HCT116 (cell line): ENCODE results near the gene TCF12. TPM values are rescaled to one million over a fixed set of nuclear protein-coding genes. Genes with fewer than 3 reads are reported as not detected.
A peak's percentile ranks its signal among the peaks of the same experiment; 100 is the strongest.

Experiments
- ATAC-seq: fragments of 200-7000 bp; cut with Tn5 transposase; 2 replicates; pipeline ENCODE4 v1.9.1; 2020; ENCODE audit warnings: mild to moderate bottlenecking, moderate library complexity
- BruUV-seq: library from RNA; stranded (reverse); fragments of 400-500 nt; replicated peaks from 2 replicates; lab custom pipeline; 2021; lab: Mats Ljungman, UMichigan
- CTCF ChIA-PET: fragments of 300-600 bp; sonication (Branson Sonifier 250); formaldehyde crosslinking; loops from one replicate; lab custom pipeline; 2021; ENCODE audit warnings: antibody characterized with exemption; lab: Charles Lee
- POLR2A ChIA-PET: fragments of 300-600, 350-600 bp; sonication (Branson Sonifier 250); formaldehyde crosslinking; loops from one replicate; lab custom pipeline; 2021; ENCODE audit warnings: antibody characterized with exemption; lab: Charles Lee
- RAD21 ChIA-PET, 2 experiments: fragments of 300-600 bp; sonication (Branson Sonifier 250); formaldehyde crosslinking; loops; one replicate each; lab custom pipeline; 2023; ENCODE audit warnings: low total read pairs in 2 of 2; ENCODE audit not compliant: uncharacterized antibody in 2 of 2, unreplicated experiment in 2 of 2, low non-redundant PET in 1 of 2; lab: Charles Lee
- DNase-seq: peaks from one replicate; pipeline ENCODE4 v3.0.0-alpha.2; 2010; ENCODE audit warnings: low read depth, low spot score
- H2AFZ ChIP-seq: fragments of 200-600 bp; shearing (Covaris generic), sonication (generic); 2 replicates; pipeline ENCODE4 v1.6.1; 2017; ENCODE audit warnings: low read depth, mixed run types, mixed read lengths, antibody characterized with exemption, low read length; ENCODE audit not compliant: poor library complexity, severe bottlenecking
- H3K27ac ChIP-seq: 2 replicates; pipeline ENCODE4 v1.5.1; 2012; ENCODE audit warnings: low read depth, low read length
- H3K27me3 ChIP-seq: fragments of 200-600 bp; sonication (generic); 2 replicates; pipeline ENCODE4 v1.6.1; 2016; ENCODE audit warnings: mixed run types, low read length, mixed read lengths; ENCODE audit not compliant: insufficient read depth
- H3K36me3 ChIP-seq, 2 experiments: fragments of 200-500 bp in 1 of 2; fragments of 200-600 bp in 1 of 2; sonication (Bioruptor generic) in 1 of 2; sonication (generic) in 1 of 2; 2 replicates each; pipeline versions ENCODE4 v1.5.1 to v1.6.1; 2014 to 2016; ENCODE audit warnings: low read length in 2 of 2, inconsistent platforms in 1 of 2, mixed read lengths in 1 of 2, mixed run types in 1 of 2; ENCODE audit not compliant: insufficient read depth in 2 of 2, control insufficient read depth in 1 of 2
- H3K4me1 ChIP-seq, 2 experiments: fragments of 200-600 bp in 1 of 2; sonication (generic) in 1 of 2; 2 replicates each; pipeline versions ENCODE4 v1.5.1 to v1.6.1; 2012 to 2017; ENCODE audit warnings: low read length in 2 of 2, inconsistent platforms in 1 of 2, mild to moderate bottlenecking in 1 of 2, mixed read lengths in 1 of 2, mixed run types in 1 of 2, moderate library complexity in 1 of 2; ENCODE audit not compliant: insufficient read depth in 2 of 2, control insufficient read depth in 1 of 2
- H3K4me2 ChIP-seq: fragments of 200-600 bp; sonication (generic); 2 replicates; pipeline ENCODE4 v1.6.1; 2017; ENCODE audit warnings: mixed run types, low read length, mixed read lengths
- H3K4me3 ChIP-seq, 2 experiments: fragments of 200-600 bp in 1 of 2; sonication (generic) in 1 of 2; replicated peaks in 1 of 2; 2 replicates each; pipeline ENCODE4 v1.5.1; 2011 to 2016; ENCODE audit warnings: low read length in 2 of 2, control low read depth in 1 of 2, low read depth in 1 of 2, mild to moderate bottlenecking in 1 of 2, mixed read lengths in 1 of 2, mixed run types in 1 of 2
- H3K79me2 ChIP-seq: fragments of 200-600 bp; sonication (generic); 2 replicates; pipeline ENCODE4 v1.6.1; 2017; ENCODE audit warnings: mild to moderate bottlenecking, mixed run types, low read length, moderate library complexity, mixed read lengths; ENCODE audit not compliant: insufficient read depth
- H3K9ac ChIP-seq: fragments of 200-600 bp; sonication (generic); 2 replicates; pipeline ENCODE4 v1.6.1; 2016; ENCODE audit warnings: low read length, mixed read lengths
- H3K9me2 ChIP-seq: fragments of 200-600 bp; sonication (generic), shearing (Covaris generic); 2 replicates; pipeline ENCODE4 v1.6.1; 2017; ENCODE audit warnings: mixed run types, mild to moderate bottlenecking, moderate library complexity; ENCODE audit not compliant: insufficient read depth
- H3K9me3 ChIP-seq, 2 experiments: fragments of 200-500 bp in 1 of 2; fragments of 200-600 bp in 1 of 2; sonication (Bioruptor generic) in 1 of 2; sonication (generic) in 1 of 2; 2 replicates each; pipeline ENCODE4 v1.6.1; 2014 to 2017; ENCODE audit warnings: low read length in 2 of 2, mixed read lengths in 2 of 2, inconsistent platforms in 1 of 2, low read depth in 1 of 2, mild to moderate bottlenecking in 1 of 2, mixed run types in 1 of 2, moderate library complexity in 1 of 2; ENCODE audit not compliant: control insufficient read depth in 1 of 2, insufficient read depth in 1 of 2
- H4K20me1 ChIP-seq: fragments of 200-600 bp; sonication (generic), shearing (Covaris generic); 2 replicates; pipeline ENCODE4 v1.6.1; 2017; ENCODE audit warnings: mixed run types, mild to moderate bottlenecking, moderate library complexity; ENCODE audit not compliant: insufficient read depth
- CEBPB ChIP-seq: IDR thresholded peaks from 2 replicates; pipeline ENCODE4 v1.6.1; 2012; ENCODE audit warnings: low read depth
- EGR1 ChIP-seq: IDR thresholded peaks from 2 replicates; pipeline ENCODE4 v1.6.1; 2012; ENCODE audit warnings: low read depth
- ELF1 ChIP-seq: IDR thresholded peaks from 2 replicates; pipeline ENCODE4 v1.6.1; 2012; ENCODE audit warnings: low read depth, borderline replicate concordance
- EZH2phosphoT487 ChIP-seq: fragments of 200-600 bp; IDR thresholded peaks from 2 replicates; pipeline ENCODE4 v1.6.1; 2018; ENCODE audit warnings: antibody characterized with exemption, borderline replicate concordance
- POLR2AphosphoS5 ChIP-seq: IDR thresholded peaks from 2 replicates; pipeline ENCODE4 v1.6.1; 2011; ENCODE audit warnings: mild to moderate bottlenecking, low read depth, low read length, moderate library complexity
- ZNF274 ChIP-seq: fragments of 200-500 bp; sonication (Bioruptor generic); IDR thresholded peaks from 2 replicates; pipeline ENCODE4 v1.6.1; 2014; ENCODE audit warnings: mild to moderate bottlenecking, low read depth, low read length, inconsistent platforms
- intact Hi-C: fragments of 100-400 bp; cut with micrococcal nuclease; formaldehyde crosslinking; loops from 2 replicates; pipeline ENCODE4 v1.10.0; 2022
- total RNA-seq: library from RNA; stranded (reverse); gene quantifications from one replicate; pipeline ENCODE4 v1.2.1, GENCODE V29; 2021; ENCODE audit not compliant: unreplicated experiment
- TF ChIP-seq, protein P1 (sequence below): IDR thresholded peaks from 2 replicates; pipeline ENCODE4 v1.6.1; 2011; ENCODE audit warnings: mild to moderate bottlenecking, low read length, moderate library complexity; ENCODE audit not compliant: insufficient replicate concordance; ENCODE audit errors: extremely low read depth
- TF ChIP-seq, protein P2 (sequence below): IDR thresholded peaks from 2 replicates; pipeline ENCODE4 v1.6.1; 2012

Gene TCF12
- total RNA-seq, 1 experiment from 2014 or later, result 71.6 TPM

DNA sequence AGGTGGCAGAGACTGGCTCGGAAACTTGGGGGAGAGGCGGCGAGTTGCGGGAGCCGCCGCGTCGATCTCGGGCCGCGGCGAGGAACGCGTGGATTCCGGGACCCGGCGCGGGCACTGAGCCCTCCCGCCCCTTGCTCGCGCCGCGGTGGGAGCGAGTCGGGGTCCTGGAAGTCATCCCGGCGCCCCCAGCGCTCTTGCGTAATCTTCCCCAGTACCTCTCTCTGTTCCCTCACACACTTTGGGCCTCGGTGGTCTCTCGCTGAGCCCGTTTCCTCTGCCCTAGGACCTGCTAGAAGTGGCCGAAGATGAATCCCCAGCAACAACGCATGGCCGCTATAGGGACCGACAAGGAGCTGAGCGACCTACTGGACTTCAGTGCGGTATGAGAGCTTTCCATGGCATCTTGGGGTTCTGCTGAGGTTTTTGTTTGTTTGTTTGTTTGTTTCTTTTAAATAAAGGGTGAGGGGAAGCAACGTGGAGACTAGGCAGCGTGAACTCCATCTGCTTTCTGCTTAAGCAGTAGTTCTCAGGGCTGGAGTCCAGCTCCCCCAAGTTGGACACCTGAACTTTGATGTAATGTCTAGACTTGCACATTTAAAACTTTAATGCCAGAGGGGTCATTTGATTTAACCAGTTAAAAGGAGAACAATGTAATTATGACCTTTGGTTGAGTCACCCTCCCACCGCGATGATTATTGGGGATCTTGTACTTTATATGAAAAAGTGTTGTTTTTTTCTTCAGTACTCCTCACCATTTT, 1.3 kb downstream of the TCF12 start:
- Histone ChIP-seq H3K27ac (peak overlapping the region; percentile 91), H3K9me3 (no peaks in the 10 kb centered on the region), H3K27me3 (no peaks in the 10 kb centered on the region), H3K9me2 (no peaks in the 10 kb centered on the region), H3K36me3 (peaks cover 3 to 6% of the 10 kb centered on the region in 2 experiments; a peak in 2 of 4 replicates), H3K79me2 (peaks cover 60% of the 10 kb centered on the region), H3K9ac (peak overlapping the region; percentile 93), H3K4me1 (peaks cover 8 to 16% of the 10 kb centered on the region in 2 experiments; a peak in 3 of 4 replicates), H2AFZ (no peak overlapping the region), H4K20me1 (no peaks in the 10 kb centered on the region), H3K4me3 (peak overlapping the region; percentile 84 to 87), H3K4me2 (peak overlapping the region; percentile 84)
- POLR2A ChIA-PET, result no interaction called here
- CTCF ChIA-PET, result no interaction called here
- TF ChIP-seq POLR2AphosphoS5, result 0 out of 2 replicates have a peak, but pooled peaks have one; percentile 3
- no peak for TF ChIP-seq EZH2phosphoT487
- BruUV-seq, result TSS peak; percentile 41
- RAD21 ChIA-PET, result no interaction called here
- no peak for DNase-seq
- intact Hi-C loops, result no loop called here
- peak; percentile 26 for ATAC-seq

DNA sequence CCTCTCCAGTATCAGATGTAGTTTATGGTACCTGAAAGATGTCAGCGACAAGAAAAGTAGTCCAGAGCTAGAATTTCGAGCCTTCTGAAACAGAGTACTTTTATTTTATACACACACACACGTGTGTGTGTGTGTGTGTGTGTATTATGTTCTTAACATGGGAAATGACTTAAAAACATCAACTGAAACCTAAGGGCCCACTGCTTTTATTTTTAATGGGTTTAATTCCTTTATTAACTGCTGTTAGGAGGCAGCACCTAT, 1.9 kb downstream of the TCF12 start:
- H3K4me3 ChIP-seq, result peak overlapping the region; percentile 84 to 87
- peak overlapping the region; percentile 84 for H3K4me2 ChIP-seq
- H3K9ac ChIP-seq, result peak overlapping the region; percentile 93
- intact Hi-C loops, result no loop called here
- peaks cover 3 to 6% of the 10 kb centered on the region in 2 experiments; a peak in 2 of 4 replicates for H3K36me3 ChIP-seq
- TF ChIP-seq ELF1 (no peak), CEBPB (no peak), EZH2phosphoT487 (no peak), ZNF274 (no peak), POLR2AphosphoS5 (no peak), EGR1 (no peak)
- TF ChIP-seq, protein P1, sequence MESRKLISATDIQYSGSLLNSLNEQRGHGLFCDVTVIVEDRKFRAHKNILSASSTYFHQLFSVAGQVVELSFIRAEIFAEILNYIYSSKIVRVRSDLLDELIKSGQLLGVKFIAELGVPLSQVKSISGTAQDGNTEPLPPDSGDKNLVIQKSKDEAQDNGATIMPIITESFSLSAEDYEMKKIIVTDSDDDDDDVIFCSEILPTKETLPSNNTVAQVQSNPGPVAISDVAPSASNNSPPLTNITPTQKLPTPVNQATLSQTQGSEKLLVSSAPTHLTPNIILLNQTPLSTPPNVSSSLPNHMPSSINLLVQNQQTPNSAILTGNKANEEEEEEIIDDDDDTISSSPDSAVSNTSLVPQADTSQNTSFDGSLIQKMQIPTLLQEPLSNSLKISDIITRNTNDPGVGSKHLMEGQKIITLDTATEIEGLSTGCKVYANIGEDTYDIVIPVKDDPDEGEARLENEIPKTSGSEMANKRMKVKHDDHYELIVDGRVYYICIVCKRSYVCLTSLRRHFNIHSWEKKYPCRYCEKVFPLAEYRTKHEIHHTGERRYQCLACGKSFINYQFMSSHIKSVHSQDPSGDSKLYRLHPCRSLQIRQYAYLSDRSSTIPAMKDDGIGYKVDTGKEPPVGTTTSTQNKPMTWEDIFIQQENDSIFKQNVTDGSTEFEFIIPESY, result no peak
- TF ChIP-seq, protein P2, sequence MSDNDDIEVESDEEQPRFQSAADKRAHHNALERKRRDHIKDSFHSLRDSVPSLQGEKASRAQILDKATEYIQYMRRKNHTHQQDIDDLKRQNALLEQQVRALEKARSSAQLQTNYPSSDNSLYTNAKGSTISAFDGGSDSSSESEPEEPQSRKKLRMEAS, result no peak
- no TSS peak for BruUV-seq
- DNase-seq (no peak), ATAC-seq (no peak)
- CTCF ChIA-PET, result no interaction called here
- POLR2A ChIA-PET, result no interaction called here
- peak overlapping the region; percentile 91; the same call in 1 of the 2 replicates for H3K27ac ChIP-seq
- peaks cover 8 to 16% of the 10 kb centered on the region in 2 experiments; a peak in 3 of 4 replicates for H3K4me1 ChIP-seq
- H3K9me2 ChIP-seq, result no peaks in the 10 kb centered on the region
- H3K79me2 ChIP-seq, result peaks cover 61% of the 10 kb centered on the region
- H2AFZ ChIP-seq, result no peak overlapping the region
- RAD21 ChIA-PET, result no interaction called here
- H3K27me3 ChIP-seq, result no peaks in the 10 kb centered on the region
- H3K9me3 ChIP-seq, result no peaks in the 10 kb centered on the region
- H4K20me1 ChIP-seq, result no peaks in the 10 kb centered on the region
